Stimulated activated CD8-positive, alpha-beta memory T cell treated with anti-CD3 and anti-CD28 coated beads, Interleukin-12 subunit alpha, Interleukin-12 subunit beta, amount 100 ng/mL, for 4 hours (primary cell): ENCODE results near the gene CNTN4.

Experiments
- DNase-seq: peaks from one replicate; pipeline ENCODE4 v3.0.0-alpha.2; 2020; ENCODE audit warnings: low read depth

The CNTN4 gene

DNA sequence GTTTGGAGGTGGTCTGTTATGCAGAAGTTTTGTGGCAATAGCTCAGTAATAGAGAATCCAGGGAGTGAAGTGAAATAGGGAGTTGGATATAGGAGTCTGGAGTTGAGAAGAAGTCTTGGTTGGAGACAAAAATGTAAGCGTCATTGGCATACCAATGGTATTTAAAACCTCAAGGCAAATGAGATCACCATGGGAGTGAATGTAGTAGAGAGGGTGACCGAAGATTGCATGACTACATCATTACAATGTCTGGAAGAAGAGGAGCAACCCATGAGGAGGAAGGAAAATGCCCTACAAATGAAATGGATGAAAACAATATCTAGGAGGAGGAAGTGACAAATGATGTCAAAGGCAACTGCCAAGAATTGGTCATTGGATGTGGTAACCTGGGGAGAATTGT, 54.4 kb downstream of the CNTN4 start:
- DNase-seq = no peak

DNA sequence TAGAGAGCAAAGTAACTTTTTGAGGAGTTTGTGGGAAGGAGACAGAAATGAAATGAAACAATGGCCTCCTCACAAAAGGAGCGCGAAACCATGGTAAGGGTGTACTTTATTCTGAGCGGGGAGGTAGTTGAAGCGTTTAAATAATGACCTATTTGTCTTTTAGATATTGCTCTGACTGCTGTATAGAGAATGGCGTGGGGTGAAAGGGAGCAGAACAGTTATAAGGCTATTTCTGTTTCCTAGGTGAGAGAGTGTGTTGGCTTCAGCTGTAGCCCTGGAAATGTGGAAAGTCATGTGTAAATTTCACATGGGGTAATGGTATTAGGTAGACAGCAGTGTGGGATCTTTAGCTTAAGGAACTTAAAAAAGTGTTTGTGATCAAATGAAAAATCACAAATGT, 54.9 kb downstream of the CNTN4 start:
- DNase-seq = no peak

DNA sequence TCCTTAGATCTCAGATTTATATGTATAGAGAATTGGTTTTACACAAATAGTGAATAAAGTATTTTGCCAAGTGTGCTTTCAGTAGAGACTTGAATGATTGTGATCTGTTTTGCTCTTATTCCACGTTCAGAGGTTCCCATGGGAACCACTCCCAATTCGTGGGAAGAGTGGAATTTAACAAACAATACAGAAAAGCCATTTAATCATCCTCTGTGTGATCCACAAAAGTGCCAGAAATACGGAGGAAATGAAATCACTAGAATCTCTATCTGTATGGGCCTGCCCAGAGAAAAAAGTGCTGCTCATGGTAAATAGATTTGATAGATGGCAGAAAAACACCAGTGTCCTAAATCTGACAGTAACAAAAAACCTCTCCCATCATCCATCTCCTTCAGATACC, 56.0 kb downstream of the CNTN4 start:
- no peak for DNase-seq

DNA sequence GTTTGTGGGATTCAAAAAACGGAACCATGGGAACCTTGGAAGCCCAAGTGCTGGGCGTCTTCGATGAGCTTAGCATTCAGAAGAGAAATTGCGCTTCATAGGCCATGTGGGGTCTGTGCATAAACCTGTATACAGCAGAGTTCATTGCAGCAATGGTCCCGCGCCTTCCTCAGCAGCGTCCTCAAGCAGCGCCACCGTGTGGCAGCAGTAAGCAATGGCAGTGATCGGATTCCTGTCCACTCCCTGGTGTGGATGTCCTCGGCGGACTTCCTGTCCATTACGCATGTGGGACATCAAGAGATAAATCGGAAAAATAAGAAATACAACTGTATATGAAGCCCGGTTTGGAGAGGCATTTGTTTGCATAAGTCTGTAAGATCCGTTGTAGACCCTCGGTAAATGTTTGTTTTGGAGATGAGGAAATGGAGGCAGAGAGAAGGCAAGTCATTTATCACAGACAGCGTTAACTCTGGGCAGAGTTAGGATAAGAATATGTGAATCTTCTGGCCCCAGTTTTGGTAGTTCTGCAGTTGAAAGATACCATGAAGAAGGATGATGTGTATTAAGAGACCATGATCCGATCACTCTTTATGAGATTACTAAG, 57.7 kb downstream of the CNTN4 start:
- no peak for DNase-seq

DNA sequence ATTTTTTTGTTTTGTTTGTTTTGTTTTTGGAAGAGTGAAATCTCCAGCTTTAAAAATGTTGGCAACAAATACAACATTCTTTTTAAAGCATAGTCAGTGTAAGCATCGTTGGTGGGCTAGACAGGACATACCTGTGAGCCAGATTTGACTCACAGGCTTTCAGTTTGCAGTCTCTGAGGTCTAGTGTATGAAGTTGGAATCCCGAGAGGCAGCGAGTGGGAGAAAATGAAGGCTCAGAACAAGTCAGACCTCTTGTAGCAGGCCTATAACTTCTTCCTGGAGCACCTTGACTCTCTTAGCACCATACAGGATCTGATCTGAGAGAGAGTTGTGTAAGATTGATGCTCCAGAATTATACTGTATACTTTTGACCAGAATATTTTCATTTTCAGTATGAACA, 60.2 kb downstream of the CNTN4 start:
- DNase-seq = no peak

DNA sequence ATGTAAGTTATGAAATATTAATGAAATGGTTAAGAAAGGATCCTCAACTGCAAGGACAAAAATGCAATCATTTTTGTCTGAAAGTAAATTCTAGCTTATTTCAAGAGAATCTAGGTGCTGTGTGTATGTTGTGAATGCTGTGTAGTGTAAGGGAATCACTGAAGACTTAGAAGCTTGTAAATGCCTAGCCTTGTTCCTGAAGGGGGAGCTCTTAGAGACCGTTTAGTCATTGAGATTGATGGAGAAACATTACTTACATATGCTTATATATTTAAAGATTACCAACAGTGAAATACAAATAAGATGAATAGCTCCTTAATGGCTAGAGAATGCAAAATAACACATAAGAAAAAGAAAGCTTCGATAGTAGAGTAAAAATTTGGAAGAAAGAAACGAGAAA, 67.9 kb downstream of the CNTN4 start:
- DNase-seq = no peak

DNA sequence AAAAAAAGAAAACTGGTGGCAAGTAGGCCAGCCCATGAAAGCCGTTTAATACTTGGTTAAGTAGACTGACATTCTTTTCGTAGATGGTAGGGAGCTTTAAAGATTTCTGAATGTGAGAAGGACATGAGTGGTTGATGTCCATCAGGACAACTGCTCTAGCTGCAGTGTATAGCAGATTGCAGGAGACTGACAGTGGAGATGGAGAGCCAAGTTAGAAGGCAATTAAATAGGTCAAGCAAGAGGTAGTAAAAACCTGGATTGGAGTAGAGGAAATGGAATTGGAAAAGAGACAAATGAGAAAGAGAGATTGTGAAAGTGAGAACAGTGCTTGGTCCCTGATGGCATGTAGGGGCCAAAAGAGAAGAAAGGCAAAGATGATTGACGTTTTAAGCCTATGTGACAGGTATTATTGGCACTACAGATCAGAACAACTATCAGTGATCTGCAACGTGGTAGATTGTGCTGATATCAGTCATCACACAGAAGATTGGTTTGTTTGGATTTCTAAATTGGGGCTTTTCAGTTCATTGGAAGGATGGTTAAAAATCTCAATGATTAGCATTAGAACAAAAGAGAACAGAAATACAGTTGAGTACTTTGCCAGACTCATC, 74.0 kb downstream of the CNTN4 start:
- DNase-seq = no peak

DNA sequence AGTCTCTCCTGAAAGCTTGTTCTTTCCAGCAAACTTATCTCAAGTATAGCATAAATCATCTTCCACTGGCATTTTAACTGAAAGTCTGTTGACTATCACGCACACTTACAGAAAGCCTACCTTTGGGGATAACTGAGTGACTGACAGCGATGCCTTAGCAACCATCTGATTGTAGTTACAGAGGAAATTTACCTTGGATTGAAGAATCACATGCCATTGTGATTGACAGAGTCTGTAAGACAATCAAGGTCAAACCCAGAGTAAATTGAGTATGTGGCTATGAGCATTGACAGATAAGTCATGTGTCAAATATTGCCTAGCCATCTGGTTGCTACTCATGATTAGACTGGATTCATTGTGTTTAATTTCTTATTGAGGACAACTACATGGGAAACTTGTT, 82.0 kb downstream of the CNTN4 start:
- no peak for DNase-seq

DNA sequence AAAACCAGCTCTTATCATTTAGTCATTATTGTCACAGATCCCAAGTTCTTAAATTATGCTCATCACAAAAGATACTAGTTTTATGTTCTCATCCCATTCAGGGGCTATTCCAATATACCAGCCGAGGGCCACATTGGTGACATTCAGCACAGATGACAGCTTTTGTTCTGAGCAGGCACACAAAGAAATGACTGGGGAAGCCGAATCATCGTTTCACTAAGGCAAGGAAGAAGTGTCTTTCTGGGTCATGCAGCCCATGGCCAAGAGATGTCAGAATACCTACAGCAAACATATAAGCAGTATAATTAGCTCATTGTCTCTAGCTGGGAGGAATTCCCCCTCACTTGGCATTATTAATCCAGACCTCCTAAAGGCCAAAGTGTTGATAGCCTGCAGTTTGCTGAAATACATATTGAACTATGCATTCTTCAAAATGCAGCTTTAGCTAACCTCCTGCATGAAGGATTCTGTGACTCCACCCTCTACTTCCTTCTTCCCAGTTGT, 100.2 kb downstream of the CNTN4 start:
- no peak for DNase-seq

DNA sequence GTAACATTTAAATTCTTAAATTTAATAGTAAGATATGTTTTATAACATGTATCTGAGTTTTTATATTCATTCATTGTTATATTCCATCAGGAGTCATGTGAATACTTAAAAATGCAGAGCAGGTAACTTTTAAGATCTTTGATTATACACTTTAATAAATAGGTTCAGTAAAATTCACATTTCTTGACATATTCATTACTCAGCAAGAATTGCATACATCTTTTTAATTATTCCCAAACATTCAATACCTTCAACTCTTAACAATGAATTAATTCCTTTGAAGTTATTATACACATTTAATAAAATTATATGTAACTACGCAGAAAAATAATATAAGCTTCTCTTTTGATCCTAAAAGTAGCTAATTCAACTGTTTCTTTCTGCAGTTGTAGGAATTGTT, 105.4 kb downstream of the CNTN4 start:
- no peak for DNase-seq

DNA sequence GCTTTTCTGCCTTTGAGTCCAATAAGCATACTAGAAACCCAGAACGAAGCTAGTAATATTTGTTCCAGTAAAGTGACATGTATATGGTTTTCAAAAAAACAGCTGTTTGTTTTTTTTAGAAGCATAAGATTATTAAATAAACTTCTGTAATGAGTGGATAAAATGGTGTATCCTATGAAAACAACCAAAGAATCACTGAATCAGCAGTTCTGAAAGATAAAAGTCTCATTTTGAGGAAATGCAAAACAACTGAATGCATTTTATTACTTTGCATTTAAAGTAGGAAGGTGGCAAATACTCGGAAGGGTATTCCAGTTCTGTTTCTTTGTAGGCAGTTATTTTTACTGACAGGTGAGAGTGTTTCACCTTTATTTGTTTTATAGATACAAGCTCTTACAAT, 107.0 kb downstream of the CNTN4 start:
- no peak for DNase-seq

DNA sequence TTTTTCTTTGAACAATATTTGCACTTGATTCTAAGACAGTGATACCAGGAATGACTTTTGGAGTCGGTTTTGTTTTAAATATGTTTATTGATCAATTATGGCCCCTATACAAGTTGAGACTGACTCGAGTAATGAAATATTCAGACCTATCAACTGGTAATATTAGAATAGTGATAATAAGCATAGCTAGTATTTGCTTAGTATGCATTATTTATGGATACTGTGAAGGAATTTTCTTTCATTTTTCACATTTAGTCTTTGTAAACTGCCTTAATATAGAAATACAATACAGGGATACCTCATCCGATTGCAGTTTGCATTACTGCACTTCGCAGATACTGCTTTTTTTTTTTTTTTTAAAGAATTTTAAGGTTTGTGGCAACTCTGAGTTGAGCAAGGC, 107.9 kb downstream of the CNTN4 start:
- no peak for DNase-seq

DNA sequence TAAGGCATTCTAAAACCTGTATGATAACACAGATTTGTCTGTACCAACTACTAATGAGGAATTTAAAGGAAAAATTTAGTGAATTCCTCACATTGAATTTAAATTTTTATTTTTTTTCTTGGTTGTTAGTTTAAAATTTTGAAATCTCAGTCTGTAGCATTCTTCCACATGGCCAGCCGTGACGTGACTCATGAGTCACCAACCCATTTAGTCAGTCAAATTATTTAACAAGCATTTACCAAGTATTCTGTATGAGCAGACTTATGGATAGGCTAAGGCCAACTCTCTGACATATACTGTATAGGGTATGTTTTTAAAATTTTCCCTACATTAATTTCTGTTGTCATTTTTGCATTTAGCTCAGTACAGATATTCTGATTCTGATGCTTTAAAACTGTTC, 112.9 kb downstream of the CNTN4 start:
- DNase-seq = no peak

DNA sequence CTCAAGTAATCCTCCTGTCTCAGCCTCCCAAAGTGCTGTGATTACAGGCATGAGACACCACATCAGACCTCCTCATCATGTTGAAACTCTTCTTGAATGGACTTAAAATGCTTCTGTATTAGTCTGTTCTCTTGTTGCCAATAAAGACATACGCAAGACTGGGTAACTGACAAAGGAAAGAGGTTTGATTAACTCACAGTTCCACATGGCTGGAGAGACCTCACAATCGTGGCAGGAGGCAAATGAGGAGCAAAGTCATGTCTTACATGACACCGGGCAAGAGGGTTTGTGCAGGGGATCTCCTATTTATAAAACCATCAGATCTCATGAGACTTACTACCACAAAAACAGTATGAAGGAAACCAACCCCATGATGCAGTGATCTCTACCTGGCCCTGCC, 113.5 kb downstream of the CNTN4 start:
- DNase-seq = no peak

DNA sequence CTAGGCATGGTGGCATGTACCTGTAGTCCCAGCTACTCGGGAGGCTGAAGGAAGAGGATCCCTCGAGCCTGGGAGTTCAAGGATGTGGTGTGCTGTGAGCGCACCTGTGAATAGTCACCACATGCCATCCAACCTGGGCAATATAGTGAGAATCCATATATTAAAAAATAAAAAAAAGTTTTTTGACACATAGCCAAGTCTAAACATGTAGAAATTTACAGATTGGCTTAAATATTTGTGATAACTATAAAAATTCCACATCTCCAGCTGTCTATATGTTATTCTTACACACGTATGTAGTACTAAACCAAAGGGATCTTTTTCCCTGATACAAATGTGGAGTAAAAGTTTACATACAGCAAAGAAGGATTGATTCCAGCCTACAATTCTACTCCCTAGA, 119.7 kb downstream of the CNTN4 start:
- no peak for DNase-seq

DNA sequence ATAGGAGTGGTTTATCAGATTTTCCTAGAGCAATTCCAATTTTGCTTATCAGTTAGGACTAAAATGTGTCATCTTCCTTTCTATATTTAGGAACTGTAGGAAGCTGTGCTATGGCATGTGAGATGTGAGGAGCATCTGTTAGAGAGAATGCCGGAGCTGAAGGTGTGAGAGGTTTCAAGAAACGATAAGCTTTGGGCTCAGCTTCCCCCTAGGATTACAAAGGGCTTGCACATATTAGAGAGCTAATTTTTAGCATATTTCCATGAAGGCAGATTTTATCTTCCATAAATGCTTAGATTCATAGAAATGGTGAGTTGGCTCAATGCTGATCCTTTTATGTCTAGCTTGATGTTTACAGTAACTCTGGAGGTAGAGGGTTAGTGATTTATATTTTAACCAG, 120.2 kb downstream of the CNTN4 start:
- no peak for DNase-seq

DNA sequence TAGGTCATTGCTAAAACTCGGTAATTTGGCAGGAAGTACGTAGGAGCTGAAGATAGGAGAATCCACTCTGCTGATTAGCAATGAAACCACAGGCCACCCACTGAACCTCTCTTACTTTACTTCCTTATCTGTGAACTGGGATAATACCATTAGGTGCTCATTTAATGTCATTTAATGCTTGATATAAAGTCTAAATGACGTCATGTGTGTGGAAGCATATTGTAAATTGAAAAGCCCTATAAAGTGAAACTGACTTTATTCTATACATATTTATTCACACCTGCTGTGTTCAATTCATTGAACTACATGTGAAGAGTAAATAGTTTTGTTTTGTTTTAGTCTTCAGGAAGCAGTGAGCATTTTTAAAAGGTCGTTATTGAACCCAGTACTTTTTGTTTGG, 137.5 kb downstream of the CNTN4 start:
- DNase-seq = no peak

DNA sequence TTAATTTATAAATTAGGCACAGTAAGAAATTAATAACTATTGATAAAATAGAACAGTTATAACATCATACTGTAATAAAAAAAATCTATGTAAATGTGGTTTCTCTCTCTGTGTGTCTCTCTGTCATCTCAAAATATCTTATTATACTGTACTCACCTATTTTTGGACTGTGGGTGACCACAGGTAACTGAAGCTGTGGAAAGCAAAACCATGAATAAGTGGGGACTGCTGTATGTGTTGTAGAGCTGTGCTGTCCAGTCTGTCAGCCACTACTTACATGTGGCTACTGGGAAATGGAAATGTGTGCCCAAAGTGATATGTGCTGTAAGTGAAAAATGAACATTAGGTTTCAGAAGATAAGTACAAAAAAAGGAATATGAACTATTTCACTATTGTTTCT, 145.5 kb downstream of the CNTN4 start:
- no peak for DNase-seq

DNA sequence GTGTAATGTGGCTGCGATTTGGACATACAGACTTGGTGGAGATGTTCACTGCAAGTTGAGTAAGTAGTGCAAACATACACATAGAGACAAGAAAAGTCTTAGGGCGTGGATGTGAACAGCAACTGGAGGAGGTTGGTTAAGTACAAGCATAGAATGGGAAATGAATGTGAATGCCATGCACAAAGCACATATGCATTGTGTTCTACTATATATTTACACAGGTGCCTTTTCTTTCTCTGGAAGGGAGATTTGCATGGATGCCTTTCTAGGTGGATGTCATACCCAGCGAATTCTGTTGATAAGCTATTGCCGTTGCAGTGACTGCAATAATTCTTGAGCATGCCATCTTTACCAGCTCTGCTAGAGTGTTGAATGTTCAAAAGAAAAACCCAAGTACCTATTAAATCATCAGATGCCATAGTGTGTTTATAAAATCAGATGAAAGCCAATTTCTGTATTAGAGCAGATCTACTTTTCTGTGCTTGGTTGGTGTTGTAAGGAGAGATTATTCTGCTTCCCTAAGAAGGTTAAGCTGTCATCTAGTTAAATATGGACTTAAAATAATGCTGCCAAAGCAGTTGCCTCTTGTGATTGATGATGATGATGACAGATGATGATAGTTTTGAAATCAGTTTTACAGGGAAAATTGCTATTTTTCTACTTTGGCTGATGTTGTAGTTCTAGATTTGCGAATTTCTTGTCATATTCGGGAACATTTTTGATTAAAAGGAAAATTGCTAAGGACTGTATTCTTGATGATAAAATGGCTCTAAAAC, 148.4 kb downstream of the CNTN4 start:
- no peak for DNase-seq

DNA sequence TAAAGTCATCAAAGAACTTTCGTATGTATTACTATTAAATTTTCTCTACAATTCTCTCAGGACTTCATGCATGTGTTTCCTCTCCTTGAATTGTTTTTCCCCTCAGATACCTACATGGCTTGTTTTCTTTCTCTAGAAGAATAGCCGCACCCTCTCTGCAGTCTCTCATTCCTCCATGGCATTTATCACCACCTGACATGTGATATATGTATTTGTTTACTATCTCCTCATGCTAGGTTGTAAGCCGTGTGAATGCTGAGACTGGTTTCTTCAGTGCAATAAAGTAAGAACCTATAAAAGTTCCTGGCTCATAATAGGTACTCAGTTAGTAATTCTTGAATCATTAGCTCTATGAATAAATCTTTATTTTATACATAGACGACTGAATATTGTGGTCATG, 149.2 kb downstream of the CNTN4 start:
- DNase-seq = no peak

DNA sequence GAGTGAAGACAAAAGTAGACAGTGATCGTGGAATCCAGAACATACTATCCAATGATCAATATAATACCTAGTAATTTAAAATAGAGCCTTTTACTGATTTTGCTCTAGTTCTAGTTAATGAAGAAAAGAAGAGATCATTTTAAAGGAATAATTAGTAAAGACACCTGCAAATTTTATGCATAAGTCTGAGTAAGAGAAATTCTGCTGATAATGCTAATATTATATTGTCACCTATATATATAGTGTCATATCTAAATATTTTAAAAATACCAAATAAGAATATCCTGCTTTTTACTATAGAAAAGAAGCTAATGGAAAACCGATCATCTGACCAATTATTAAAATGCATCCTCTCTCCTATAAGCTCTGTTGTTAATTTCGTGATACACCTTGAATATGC, 152.1 kb downstream of the CNTN4 start:
- no peak for DNase-seq

DNA sequence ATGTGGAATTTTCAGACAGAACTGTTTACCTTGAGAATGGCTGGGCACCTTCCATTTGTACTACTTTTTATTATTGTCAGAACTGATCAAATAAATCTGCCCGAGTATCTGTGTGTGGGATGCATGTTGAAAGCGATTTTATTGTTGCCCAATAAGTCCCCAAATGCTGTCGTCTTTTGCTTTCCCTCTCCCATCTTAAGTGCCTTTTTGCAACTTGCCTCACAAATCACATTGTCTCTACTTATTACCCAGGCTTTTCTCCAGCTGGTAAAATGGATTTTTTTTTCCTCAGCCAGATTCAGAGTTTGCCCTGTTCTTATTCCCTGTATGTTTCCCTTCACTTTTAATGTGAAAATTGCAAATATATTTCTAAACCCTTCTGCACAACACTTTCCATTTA, 163.1 kb downstream of the CNTN4 start:
- no peak for DNase-seq

DNA sequence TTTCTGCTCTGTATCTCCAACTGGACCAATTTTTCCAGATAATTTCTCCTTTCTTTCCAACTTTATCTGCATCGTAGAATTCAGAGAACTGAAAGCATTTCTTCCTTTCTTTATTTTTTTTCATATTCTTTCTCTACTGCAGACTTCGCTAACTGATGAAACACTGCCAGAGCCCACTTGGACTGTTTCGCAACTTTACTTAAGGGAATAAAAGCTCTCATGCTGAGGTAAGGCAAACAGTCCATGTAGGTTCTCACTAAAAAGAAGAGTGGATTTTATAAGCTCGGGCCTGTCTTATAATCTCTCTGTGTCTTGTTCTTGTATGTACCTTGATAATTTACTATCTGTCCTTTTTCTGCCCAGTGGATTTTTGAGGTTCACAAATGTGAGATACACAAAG, 163.5 kb downstream of the CNTN4 start:
- DNase-seq = no peak

DNA sequence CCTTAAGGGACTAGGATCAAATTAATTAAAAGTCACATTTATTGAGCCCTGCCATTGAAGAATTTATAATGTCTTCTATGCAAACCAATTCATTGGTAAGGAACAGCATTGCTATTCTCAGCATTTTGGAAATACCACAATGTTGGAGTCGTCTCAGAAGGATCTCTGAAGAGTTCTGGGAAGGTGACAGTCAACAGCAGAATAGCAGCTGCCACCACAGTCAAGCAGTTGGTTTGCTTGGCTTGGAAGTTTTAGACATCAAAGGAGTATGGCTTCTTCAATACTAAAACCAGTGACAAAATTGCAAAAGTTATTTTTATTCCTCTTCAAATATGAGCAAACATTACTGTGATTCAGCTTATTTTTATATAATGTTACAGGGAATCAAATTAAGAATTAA, 167.9 kb downstream of the CNTN4 start:
- DNase-seq = no peak
